ENCODE data around the gene GLRX3. TPM values are rescaled to one million over a fixed set of nuclear protein-coding genes. Genes with fewer than 3 reads are reported as not detected.

GLRX3 gene
- 185 to 233 TPM (median 213 TPM) in 5 replicates for total RNA-seq (2022; extraction: Qiagen RNA extraction)

GRCh38 chr10:130136226-130137089, at the start of gene GLRX3:
Gene GLRX3 (plus strand): TSS chr10:130136391. CDS start chr10:130136421, 30 bp downstream.

DNA sequence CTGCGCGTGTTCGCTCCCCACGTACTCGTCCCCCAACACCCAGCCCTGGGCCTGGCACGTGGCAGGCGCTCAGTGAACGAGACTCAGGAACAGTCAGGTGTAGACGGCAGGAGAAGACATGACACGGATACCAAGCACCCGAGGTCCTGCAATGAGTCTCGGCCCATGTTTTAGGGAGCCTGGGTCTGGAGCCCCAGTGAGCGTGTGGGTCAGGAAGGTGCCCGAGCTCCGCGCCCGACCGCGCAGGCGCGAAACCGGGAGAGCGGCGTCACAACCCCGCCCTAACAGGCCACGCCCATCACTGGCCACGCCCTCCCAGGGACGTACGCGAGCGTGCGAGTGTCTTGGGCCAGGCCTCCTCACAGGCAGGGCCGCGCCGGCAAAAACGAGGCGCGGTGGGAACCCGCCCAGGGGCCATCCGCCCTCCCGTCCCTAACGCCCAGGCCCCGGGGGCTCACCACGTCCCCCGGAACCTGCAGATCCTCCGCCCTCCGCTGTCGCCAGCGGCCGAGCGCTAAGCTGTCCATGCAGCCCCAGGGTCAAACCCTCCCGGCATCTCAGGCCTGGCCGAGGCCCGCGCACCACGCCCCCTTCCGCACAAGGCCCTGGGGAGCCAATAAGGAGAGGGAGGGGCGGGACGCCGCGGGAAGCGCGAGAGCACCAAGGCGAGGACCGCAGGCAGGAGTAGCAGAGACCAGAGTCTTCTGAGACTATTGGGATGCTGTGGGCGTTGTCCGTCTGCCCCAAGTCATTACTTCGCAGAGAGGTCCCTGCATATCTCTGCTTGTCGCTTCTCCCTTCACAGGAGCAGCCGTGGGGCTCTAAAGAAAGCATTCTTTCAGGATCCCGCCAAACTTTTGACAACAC, 25.7 kb upstream of the GLRX3 start, which contains the start of gene C10orf143:
Gene C10orf143, minus strand, starts transcription at position 585 of the 867 bp plus-strand sequence. Its CDS starts 58 bp downstream, at position 527.

Other genes with a start within 250 kb of the GLRX3 start
- gene EBF3, start 172.1 kb upstream of the GLRX3 start, total RNA-seq (2022; extraction: Qiagen RNA extraction), result 0.10 to 0.17 TPM (median 0.13 TPM) in 5 replicates
- 0.39 to 0.76 TPM (median 0.61 TPM) in 5 replicates for gene C10orf143, start 25.6 kb upstream of the GLRX3 start, total RNA-seq (2022; extraction: Qiagen RNA extraction)

Measured in A549 treated with Hydrocortisone at 1 μM for 4 hours (cell line).